ENCODE data around the gene TSHR.

TSHR gene

DNA sequence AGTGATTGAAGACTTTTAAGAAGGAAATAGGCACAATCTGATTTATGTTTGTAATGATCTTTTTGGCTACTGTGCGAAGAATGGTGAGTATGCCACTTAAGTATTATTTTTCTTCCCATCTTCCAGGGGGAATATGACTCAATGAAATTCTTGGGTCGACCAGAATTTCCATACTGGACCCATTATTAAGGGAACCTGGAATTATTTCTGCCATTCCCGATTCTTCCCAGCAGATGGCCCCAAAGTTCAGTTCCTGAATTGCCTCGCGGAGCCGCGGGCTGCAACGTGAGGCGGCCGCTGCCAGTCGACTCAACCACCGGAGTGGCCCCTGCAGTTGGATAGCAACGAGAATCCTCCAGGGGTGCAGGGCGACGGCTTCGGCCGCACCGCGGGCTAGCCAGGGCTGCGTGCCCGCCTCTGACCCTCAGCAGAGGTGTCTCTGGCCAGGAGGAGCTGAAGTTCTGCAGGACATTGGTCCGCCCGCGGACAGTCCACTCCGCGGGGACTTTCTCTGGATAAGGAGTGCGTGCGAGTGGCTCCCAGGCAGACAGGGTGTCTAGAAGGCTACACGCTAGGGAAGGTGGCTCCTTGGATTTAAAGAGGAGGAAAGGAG, 628 bp upstream of the TSHR start:
- H3K9me3 ChIP-seq (ENCODE audit: low read length), result no peaks in the 10 kb centered on the region
- peak overlapping the region; percentile 64 to 73 for H3K4me3 ChIP-seq (ENCODE audit: low read depth in 1 of 2, low read length in 2 of 2)
- H3K9ac ChIP-seq (ENCODE audit: low read length), result no peak overlapping the region
- H3K4me1 ChIP-seq (ENCODE audit: insufficient read depth, low read length), result no peaks in the 10 kb centered on the region
- H3K27ac ChIP-seq (ENCODE audit: low read depth, low read length), result no peak overlapping the region
- no peaks in the 10 kb centered on the region for H3K36me3 ChIP-seq (ENCODE audit: insufficient read depth, low read length)
- H3K27me3 ChIP-seq (ENCODE audit: control insufficient read depth in 1 of 2, insufficient read depth in 2 of 2, low read length in 2 of 2), result no peaks in the 10 kb centered on the region

DNA sequence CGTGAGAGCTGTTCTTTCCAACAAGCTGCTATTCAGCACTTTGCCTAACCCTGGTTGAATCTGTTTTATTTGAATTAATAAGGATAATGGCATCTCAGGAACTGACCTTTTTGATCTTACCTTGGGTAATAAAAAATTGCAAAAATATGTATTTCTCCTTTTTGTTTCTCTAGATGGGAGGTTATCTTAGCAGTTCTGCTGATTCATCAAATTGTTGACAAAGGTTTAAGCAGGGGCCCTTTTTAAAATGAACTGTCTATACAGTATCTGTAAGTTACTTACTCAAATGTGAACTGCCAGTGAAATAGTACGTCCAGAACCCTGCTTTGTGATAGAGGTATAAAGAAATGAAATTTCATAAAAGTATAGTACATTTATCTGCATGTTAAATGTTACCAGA, 681 bp downstream of the TSHR start:
- Histone ChIP-seq H3K4me1 (ENCODE audit: insufficient read depth, low read length) (no peaks in the 10 kb centered on the region), H3K36me3 (ENCODE audit: insufficient read depth, low read length) (no peaks in the 10 kb centered on the region), H3K9ac (ENCODE audit: low read length) (no peak overlapping the region), H3K4me3 (ENCODE audit: low read depth in 1 of 2, low read length in 2 of 2) (no peak overlapping the region), H3K9me3 (ENCODE audit: low read length) (no peaks in the 10 kb centered on the region), H3K27me3 (ENCODE audit: control insufficient read depth in 1 of 2, insufficient read depth in 2 of 2, low read length in 2 of 2) (no peaks in the 10 kb centered on the region), H3K27ac (ENCODE audit: low read depth, low read length) (no peak overlapping the region)

DNA sequence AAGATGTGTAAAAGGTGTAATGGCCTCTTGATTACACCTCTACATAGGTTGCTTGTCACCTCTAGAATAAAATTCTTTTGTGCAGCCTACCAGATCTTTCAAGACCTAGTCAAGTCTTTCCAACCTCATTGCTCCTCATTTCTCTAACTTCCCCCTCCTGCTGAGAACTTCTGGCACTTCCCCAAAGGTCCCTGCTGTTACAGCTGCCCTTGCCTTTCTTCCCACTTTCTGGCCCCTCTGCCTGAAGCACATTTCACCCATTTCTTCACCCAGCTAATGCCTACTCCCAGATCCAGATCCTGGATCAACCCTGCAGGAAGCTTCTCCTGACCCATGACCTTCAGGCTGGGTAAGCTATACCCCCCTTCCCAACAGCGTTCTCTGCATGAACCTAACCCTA, 1.5 kb downstream of the TSHR start:
- Histone ChIP-seq H3K4me1 (ENCODE audit: insufficient read depth, low read length) (no peaks in the 10 kb centered on the region), H3K27me3 (ENCODE audit: control insufficient read depth in 1 of 2, insufficient read depth in 2 of 2, low read length in 2 of 2) (no peaks in the 10 kb centered on the region), H3K4me3 (ENCODE audit: low read depth in 1 of 2, low read length in 2 of 2) (no peak overlapping the region), H3K36me3 (ENCODE audit: insufficient read depth, low read length) (no peaks in the 10 kb centered on the region), H3K9me3 (ENCODE audit: low read length) (no peaks in the 10 kb centered on the region), H3K9ac (ENCODE audit: low read length) (no peak overlapping the region), H3K27ac (ENCODE audit: low read depth, low read length) (no peak overlapping the region)

DNA sequence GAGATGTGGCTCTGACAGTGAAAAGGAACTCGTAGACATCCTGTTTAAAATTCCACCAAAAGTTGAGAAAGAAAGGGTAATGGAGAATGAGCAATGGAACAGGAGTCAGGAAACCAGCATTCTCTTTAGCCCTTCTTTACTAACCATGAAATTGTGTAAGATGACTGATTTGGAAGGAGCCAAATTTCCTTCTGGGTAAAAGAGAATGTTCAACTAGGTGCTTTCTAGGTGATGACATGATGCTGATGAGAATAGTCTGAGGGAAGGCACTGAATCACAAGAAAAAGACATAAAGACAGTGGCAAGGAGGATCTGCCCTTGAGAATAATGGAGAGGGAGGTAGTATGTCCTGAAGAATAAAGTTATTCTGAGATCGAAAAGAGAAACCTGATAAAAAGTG, 2.2 kb downstream of the TSHR start:
- Histone ChIP-seq H3K27ac (ENCODE audit: low read depth, low read length) (no peak overlapping the region), H3K27me3 (ENCODE audit: control insufficient read depth in 1 of 2, insufficient read depth in 2 of 2, low read length in 2 of 2) (no peaks in the 10 kb centered on the region), H3K4me3 (ENCODE audit: low read depth in 1 of 2, low read length in 2 of 2) (no peak overlapping the region), H3K9me3 (ENCODE audit: low read length) (no peaks in the 10 kb centered on the region), H3K36me3 (ENCODE audit: insufficient read depth, low read length) (no peaks in the 10 kb centered on the region), H3K9ac (ENCODE audit: low read length) (no peak overlapping the region), H3K4me1 (ENCODE audit: insufficient read depth, low read length) (no peaks in the 10 kb centered on the region)

DNA sequence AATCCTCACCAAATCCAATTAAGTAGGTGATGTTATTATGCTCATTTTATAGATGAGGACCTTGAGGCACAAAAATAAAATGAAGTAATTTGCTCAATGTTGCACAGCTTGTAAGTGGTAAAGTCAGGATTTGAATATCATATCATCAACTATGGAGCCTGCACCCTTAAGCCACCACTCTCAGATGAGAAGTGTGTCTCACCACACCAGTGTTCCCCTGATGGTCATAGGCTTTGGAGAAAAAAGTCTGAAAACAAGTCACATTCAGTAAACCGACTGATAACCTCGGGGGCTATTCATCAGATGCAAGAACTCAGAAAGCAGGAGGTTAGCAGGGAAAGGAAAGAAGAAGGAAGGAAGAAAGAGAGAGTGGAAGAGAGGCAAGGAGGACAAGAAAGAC, 2.8 kb downstream of the TSHR start:
- Histone ChIP-seq H3K36me3 (ENCODE audit: insufficient read depth, low read length) (no peaks in the 10 kb centered on the region), H3K4me3 (ENCODE audit: low read depth in 1 of 2, low read length in 2 of 2) (no peak overlapping the region), H3K9me3 (ENCODE audit: low read length) (no peaks in the 10 kb centered on the region), H3K9ac (ENCODE audit: low read length) (no peak overlapping the region), H3K4me1 (ENCODE audit: insufficient read depth, low read length) (no peaks in the 10 kb centered on the region), H3K27ac (ENCODE audit: low read depth, low read length) (no peak overlapping the region), H3K27me3 (ENCODE audit: control insufficient read depth in 1 of 2, insufficient read depth in 2 of 2, low read length in 2 of 2) (no peaks in the 10 kb centered on the region)

DNA sequence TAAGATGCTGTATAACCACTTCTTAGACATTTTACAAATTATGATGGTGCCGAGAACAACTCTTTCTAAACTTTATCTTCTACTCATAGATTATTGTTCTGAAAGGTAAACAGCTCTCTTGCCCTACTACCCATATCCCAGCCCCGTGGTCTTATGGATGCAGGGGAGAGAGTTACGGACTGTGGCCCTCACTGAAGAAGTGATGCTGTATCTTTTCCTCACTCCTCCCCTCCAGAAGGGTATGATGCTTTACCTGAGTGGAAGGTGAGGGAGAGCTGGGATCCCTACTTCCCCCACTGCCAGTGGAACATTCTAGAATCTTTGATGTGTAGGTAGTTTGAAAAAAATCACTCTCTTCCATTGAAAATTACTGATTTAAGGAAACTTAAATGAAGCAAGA, 3.5 kb downstream of the TSHR start:
- no peak overlapping the region for H3K27ac ChIP-seq (ENCODE audit: low read depth, low read length)
- H3K4me1 ChIP-seq (ENCODE audit: insufficient read depth, low read length), result no peaks in the 10 kb centered on the region
- H3K9me3 ChIP-seq (ENCODE audit: low read length), result no peaks in the 10 kb centered on the region
- no peak overlapping the region for H3K9ac ChIP-seq (ENCODE audit: low read length)
- H3K36me3 ChIP-seq (ENCODE audit: insufficient read depth, low read length), result no peaks in the 10 kb centered on the region
- no peak overlapping the region for H3K4me3 ChIP-seq (ENCODE audit: low read depth in 1 of 2, low read length in 2 of 2)
- no peaks in the 10 kb centered on the region for H3K27me3 ChIP-seq (ENCODE audit: control insufficient read depth in 1 of 2, insufficient read depth in 2 of 2, low read length in 2 of 2)

DNA sequence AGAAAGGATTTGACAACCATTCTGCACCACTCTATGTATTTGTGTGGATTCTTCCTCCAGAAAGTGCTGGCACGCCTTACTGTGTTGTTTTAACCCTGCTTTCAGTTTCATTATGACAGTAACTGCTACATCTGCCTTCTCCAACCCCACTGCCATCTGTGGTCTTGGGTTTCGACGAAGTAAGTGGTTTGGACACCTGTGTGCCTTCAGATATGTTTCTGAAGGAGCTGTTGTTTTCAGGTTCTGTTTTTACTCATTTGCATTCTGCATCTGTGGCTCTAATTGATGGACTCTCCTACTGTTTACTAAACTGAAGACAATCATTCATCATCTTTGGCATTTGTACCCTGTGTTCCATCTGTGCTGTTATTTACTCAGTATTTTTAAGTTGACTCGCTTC, 4.1 kb downstream of the TSHR start:
- Histone ChIP-seq H3K27me3 (ENCODE audit: control insufficient read depth in 1 of 2, insufficient read depth in 2 of 2, low read length in 2 of 2) (no peaks in the 10 kb centered on the region), H3K9me3 (ENCODE audit: low read length) (no peaks in the 10 kb centered on the region), H3K36me3 (ENCODE audit: insufficient read depth, low read length) (no peaks in the 10 kb centered on the region), H3K4me1 (ENCODE audit: insufficient read depth, low read length) (no peaks in the 10 kb centered on the region), H3K4me3 (ENCODE audit: low read depth in 1 of 2, low read length in 2 of 2) (no peak overlapping the region), H3K27ac (ENCODE audit: low read depth, low read length) (no peak overlapping the region), H3K9ac (ENCODE audit: low read length) (no peak overlapping the region)

DNA sequence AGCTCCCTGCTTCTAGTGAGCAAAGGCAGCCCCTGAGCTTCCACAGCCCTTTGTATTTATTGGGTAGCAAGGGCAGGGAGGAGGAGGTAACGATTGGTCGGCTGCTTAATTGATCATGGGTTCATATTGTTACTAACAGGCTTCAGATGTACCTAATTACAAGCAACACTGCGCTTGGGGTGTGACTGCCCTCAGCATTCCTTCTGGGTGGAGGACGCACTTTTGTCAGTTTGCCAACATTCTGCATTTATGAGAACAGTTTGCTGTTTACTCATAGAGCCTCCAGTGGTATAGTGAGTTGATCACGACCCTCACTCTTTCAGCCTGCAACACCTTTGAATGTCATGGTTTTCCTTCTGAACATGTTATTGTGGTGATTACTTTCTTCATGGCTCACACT, 9.6 kb downstream of the TSHR start:
- Histone ChIP-seq H3K9me3 (ENCODE audit: low read length) (no peaks in the 10 kb centered on the region), H3K27me3 (ENCODE audit: control insufficient read depth in 1 of 2, insufficient read depth in 2 of 2, low read length in 2 of 2) (no peaks in the 10 kb centered on the region), H3K4me1 (ENCODE audit: insufficient read depth, low read length) (no peaks in the 10 kb centered on the region), H3K9ac (ENCODE audit: low read length) (no peak overlapping the region), H3K4me3 (ENCODE audit: low read depth in 1 of 2, low read length in 2 of 2) (no peak overlapping the region), H3K27ac (ENCODE audit: low read depth, low read length) (no peak overlapping the region), H3K36me3 (ENCODE audit: insufficient read depth, low read length) (no peaks in the 10 kb centered on the region)

DNA sequence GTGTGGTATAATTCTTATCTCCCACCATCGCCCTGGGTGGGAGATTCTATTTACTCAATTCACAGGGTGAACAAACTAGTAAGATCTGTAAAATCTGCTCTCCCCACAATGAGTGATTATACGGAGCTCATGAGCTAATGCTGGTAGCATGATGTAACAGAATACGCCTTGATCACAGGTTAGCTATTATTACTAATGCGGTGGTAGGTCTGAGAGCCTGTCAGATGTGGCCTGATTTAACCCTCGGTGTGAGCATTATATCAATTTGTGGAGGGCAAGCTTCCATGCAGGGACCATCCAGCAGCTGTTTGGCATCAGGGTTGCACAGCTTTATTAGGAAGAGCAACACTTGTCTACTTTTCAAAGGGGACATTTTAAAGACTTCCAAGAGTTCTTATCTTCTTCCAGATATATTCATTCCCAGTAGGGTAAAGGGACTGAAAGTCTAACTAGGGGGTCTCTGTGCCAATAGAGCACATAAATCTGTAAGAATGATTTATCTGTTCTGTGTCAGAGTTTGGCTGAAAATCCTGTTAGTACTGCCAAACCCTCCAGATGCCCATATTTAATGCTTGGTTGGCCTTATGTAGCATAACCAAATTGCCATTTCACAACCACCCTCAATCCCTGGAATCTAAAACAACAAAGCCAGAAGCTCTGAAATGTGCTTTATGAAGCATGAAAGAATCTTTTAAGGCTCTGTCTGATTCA, 18.7 kb downstream of the TSHR start:
- Histone ChIP-seq H3K4me1 (ENCODE audit: insufficient read depth, low read length) (peaks cover 17% of the 10 kb centered on the region), H3K9me3 (ENCODE audit: low read length) (no peaks in the 10 kb centered on the region), H3K4me3 (ENCODE audit: low read depth in 1 of 2, low read length in 2 of 2) (peak overlapping the region in 1 of 2 donors; percentile 31), H3K36me3 (ENCODE audit: insufficient read depth, low read length) (no peaks in the 10 kb centered on the region), H3K27me3 (ENCODE audit: control insufficient read depth in 1 of 2, insufficient read depth in 2 of 2, low read length in 2 of 2) (no peaks in the 10 kb centered on the region), H3K9ac (ENCODE audit: low read length) (no peak overlapping the region), H3K27ac (ENCODE audit: low read depth, low read length) (peak overlapping the region; percentile 51)

DNA sequence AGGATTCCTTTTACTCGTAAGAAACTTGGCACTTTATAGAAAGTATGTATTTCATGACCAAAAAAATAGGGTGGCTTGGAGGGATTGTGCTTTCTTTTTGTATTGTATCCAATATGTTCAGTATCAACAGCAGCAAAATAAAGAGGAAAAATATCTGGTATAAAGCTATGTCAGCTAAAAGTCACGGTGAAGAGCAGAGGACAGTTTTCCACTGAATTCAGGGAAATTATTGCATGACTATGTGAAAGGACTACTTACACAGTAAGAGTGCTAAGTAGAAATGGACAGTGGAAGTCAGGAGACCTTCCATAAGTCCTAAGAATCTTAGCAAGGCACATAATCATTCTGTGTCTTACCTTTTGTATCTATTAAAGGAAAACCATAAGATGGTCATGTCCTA, 19.3 kb downstream of the TSHR start:
- Histone ChIP-seq H3K36me3 (ENCODE audit: insufficient read depth, low read length) (no peaks in the 10 kb centered on the region), H3K4me1 (ENCODE audit: insufficient read depth, low read length) (peaks cover 17% of the 10 kb centered on the region), H3K27me3 (ENCODE audit: control insufficient read depth in 1 of 2, insufficient read depth in 2 of 2, low read length in 2 of 2) (no peaks in the 10 kb centered on the region), H3K9ac (ENCODE audit: low read length) (no peak overlapping the region), H3K4me3 (ENCODE audit: low read depth in 1 of 2, low read length in 2 of 2) (peak overlapping the region in 1 of 2 donors; percentile 31), H3K27ac (ENCODE audit: low read depth, low read length) (peak overlapping the region; percentile 51), H3K9me3 (ENCODE audit: low read length) (no peaks in the 10 kb centered on the region)

DNA sequence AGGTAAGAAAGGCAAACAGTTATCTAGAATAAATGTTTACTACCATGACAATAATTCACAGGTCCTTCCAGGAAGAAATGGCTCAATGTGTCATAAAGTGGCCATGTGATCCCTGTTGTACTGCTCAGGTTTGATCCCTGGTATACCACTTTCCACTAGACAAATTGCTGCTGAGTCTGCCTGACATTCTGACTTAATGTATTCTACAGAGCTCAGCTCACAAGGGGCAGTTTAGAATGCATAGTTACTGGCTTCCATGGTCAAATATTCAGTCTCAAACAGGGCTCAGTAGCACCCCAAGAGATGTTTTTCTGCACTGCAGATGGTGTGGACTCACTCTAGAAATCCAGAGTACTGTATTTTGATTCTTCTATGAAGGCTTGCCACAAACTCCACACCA, 21.8 kb downstream of the TSHR start:
- Histone ChIP-seq H3K9ac (ENCODE audit: low read length) (no peak overlapping the region), H3K4me3 (ENCODE audit: low read depth in 1 of 2, low read length in 2 of 2) (no peak overlapping the region), H3K36me3 (ENCODE audit: insufficient read depth, low read length) (no peaks in the 10 kb centered on the region), H3K4me1 (ENCODE audit: insufficient read depth, low read length) (peaks cover 23% of the 10 kb centered on the region), H3K27me3 (ENCODE audit: control insufficient read depth in 1 of 2, insufficient read depth in 2 of 2, low read length in 2 of 2) (no peaks in the 10 kb centered on the region), H3K27ac (ENCODE audit: low read depth, low read length) (no peak overlapping the region), H3K9me3 (ENCODE audit: low read length) (no peaks in the 10 kb centered on the region)

DNA sequence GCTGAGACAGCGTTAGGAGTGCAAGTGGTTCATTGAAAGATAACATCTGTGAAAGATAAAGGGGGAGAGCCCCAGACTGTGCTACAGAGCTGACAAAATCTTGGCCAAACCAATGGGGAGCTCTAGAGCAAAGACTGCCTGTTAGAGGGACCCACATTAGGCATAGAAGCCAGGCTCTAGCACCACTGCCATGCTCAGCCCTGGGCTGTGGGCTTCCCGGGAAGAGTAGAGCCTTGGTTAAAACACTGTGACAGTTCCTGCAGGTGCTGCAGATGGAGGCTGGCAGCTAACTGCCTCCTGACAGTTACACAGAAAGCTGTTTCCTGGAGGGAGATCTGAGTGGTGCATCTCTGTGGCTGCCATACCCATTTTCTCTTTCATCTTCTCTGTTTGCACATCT, 23.0 kb downstream of the TSHR start:
- H3K27ac ChIP-seq (ENCODE audit: low read depth, low read length), result no peak overlapping the region
- H3K9ac ChIP-seq (ENCODE audit: low read length), result no peak overlapping the region
- no peaks in the 10 kb centered on the region for H3K9me3 ChIP-seq (ENCODE audit: low read length)
- no peak overlapping the region for H3K4me3 ChIP-seq (ENCODE audit: low read depth in 1 of 2, low read length in 2 of 2)
- H3K27me3 ChIP-seq (ENCODE audit: control insufficient read depth in 1 of 2, insufficient read depth in 2 of 2, low read length in 2 of 2), result no peaks in the 10 kb centered on the region
- H3K4me1 ChIP-seq (ENCODE audit: insufficient read depth, low read length), result peaks cover 22% of the 10 kb centered on the region
- no peaks in the 10 kb centered on the region for H3K36me3 ChIP-seq (ENCODE audit: insufficient read depth, low read length)

All from muscle layer of colon (tissue), 2 donors.